Activated CD4-positive, alpha-beta memory T cell treated with anti-CD3 and anti-CD28 coated beads for 36 hours (primary cell): ENCODE data around the gene LIFR. TPM values are rescaled to one million over a fixed set of nuclear protein-coding genes. Genes with fewer than 3 reads are reported as not detected.

ENCODE experiments used
- CTCF ChIA-PET: fragments of 350-600 bp; sonication (Branson Sonifier 250); formaldehyde crosslinking; loops from one replicate; lab custom pipeline; 2021; ENCODE audit warnings: antibody characterized with exemption, inconsistent platforms; lab: Charles Lee
- POLR2A ChIA-PET: fragments of 350-600 bp; sonication (Branson Sonifier 250); formaldehyde crosslinking; loops from one replicate; lab custom pipeline; 2021; ENCODE audit warnings: antibody characterized with exemption; lab: Charles Lee
- DNase-seq: peaks from one replicate; pipeline ENCODE4 v3.0.0-alpha.2; 2020
- H3K27ac Mint-ChIP-seq: one replicate; pipeline ENCODE4 v1.8.0; 2021; ENCODE audit warnings: mixed read lengths
- H3K27me3 Mint-ChIP-seq: one replicate; pipeline ENCODE4 v1.8.0; 2021; ENCODE audit warnings: mixed read lengths
- H3K36me3 Mint-ChIP-seq: one replicate; pipeline ENCODE4 v1.8.0; 2021; ENCODE audit warnings: mixed read lengths
- H3K4me1 Mint-ChIP-seq: one replicate; pipeline ENCODE4 v1.8.0; 2021; ENCODE audit warnings: low read depth, mixed read lengths
- H3K4me3 Mint-ChIP-seq: one replicate; pipeline ENCODE4 v1.8.0; 2021; ENCODE audit warnings: mild to moderate bottlenecking, mixed read lengths
- H3K9me3 Mint-ChIP-seq: one replicate; pipeline ENCODE4 v1.8.0; 2021; ENCODE audit warnings: mixed read lengths
- intact Hi-C: fragments of 100-400 bp; cut with micrococcal nuclease; formaldehyde crosslinking; loops from one replicate; pipeline ENCODE4 v1.15.1; 2023
- total RNA-seq, 2 experiments: library from RNA; stranded (reverse); gene quantifications; one replicate each; pipeline ENCODE4 v1.2.3, GENCODE V29; 2021

LIFR gene
- total RNA-seq, 2 experiments from 2014 or later = 0.05 to 0.14 TPM

DNA sequence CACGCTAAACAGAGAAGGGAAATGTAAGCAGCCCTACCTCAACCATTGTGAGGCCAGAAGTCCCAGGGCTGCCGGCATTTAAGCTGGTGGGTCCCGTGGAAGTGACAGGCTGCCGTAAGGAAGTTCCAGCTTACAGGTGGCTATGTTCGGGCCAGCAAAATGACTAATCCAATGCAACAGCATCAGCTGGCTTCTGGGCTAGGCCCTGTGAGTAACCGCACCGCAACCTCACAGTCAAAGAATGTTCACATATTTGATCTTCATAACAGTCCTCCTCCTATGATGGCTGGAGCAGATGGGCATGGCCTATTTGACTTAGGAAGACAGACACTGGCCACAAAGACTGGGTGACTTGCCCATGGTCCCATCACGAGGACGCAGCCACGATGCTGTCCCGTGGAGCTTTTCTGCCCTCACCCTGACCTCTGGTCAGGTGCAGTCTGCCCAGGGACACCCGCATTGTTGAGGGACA is 88.2 kb downstream of the LIFR start:
- ChIA-PET CTCF (interaction anchor here (3.3 kb wide), 1 partner anchor 26 kb away, joined by 14 read pairs; no protein-coding TSS in a partner anchor), POLR2A (no interaction called here)
- Mint-ChIP-seq H3K36me3 (no peaks in the 10 kb centered on the region), H3K27ac (no peak overlapping the region), H3K27me3 (peaks cover 25% of the 10 kb centered on the region), H3K4me3 (no peak overlapping the region), H3K9me3 (no peaks in the 10 kb centered on the region), H3K4me1 (no peaks in the 10 kb centered on the region)
- intact Hi-C loops = no loop called here
- no peak for DNase-seq

DNA sequence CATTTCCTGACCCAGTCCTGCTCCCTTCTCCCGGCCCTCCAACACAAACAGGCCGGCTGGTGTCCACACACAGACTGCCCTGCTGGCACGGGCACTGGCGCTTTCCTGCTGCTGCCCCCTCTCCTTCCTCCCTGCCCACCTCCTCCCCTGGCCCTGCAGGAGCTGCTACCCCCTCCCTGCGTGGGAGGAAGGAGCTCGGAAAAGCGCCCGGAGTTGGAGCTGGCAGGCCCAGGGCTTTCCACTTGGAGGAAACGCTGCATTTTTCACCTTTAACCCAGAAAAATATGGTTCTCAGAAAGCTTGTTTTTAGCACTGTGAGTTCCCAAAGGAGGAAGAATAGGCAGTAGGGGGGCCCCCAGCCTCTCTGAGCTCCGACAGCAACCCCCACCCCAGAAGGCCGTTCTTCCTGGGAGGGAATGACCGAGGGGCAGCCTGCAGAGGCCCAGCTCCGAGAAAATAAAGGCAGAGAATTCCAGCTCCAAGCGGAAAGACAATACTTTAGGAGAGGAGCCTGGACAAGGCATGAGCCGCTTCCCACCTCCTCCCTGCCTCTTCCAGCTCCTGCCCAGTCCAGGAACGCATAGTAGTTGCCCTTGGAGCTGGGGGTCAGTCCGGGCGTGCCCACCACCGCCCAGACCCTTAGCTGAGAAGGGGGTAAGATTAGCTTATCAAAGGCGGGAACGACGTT is 88.9 kb downstream of the LIFR start:
- intact Hi-C loops = no loop called here
- CTCF ChIA-PET = interaction anchor here (3.3 kb wide), 1 partner anchor 25 kb away, joined by 14 read pairs; no protein-coding TSS in a partner anchor
- POLR2A ChIA-PET = no interaction called here
- Mint-ChIP-seq H3K36me3 (no peaks in the 10 kb centered on the region), H3K27me3 (peaks cover 23% of the 10 kb centered on the region), H3K9me3 (no peaks in the 10 kb centered on the region), H3K4me3 (no peak overlapping the region), H3K4me1 (no peaks in the 10 kb centered on the region), H3K27ac (no peak overlapping the region)
- DNase-seq = no peak

DNA sequence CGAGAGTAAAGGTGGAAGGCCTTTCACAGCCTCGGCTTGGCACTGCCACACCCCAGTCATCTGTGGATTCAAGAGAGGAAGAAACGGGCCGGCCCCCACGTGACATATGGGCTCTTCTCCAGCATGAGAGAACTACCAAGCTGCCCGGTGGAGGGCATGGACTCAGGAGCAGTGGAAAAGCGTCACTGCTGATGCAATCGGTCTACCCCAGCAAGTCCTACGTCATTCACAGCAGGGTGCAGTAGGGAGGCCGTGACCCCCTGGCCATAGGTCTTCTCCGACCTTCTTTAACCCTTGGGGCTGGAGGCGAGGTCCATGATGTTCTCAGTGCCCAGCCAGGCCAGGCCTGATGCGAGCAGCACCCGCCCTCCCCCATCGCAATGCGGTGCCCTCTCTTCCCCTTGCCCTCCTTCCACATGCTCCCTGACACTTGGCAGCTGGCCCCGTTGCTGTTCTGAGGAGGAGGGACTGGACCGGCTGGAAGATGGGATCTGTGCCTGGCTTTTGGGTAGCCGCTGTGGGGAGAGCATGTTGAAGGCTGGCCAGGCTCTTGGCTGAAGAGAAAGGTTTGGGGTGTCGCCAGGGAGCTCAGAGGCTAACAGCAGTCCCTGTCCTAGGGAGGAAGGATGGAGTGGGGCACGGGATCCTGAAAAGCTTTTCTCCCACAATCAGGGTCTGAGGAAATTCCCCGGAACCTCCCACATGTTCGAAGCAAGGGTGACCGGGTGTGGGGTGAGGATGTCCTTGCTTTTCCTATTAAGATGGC is 89.8 kb downstream of the LIFR start:
- Mint-ChIP-seq H3K4me1 (no peaks in the 10 kb centered on the region), H3K4me3 (no peak overlapping the region), H3K27ac (no peak overlapping the region), H3K9me3 (no peaks in the 10 kb centered on the region), H3K36me3 (no peaks in the 10 kb centered on the region), H3K27me3 (peaks cover 21% of the 10 kb centered on the region)
- ChIA-PET CTCF (interaction anchor here (1.2 to 3.3 kb wide), 2 partner anchors 24 to 25 kb away, joined by 5 to 14 read pairs; no protein-coding TSS in a partner anchor), POLR2A (no interaction called here)
- no peak for DNase-seq
- intact Hi-C loops = no loop called here

DNA sequence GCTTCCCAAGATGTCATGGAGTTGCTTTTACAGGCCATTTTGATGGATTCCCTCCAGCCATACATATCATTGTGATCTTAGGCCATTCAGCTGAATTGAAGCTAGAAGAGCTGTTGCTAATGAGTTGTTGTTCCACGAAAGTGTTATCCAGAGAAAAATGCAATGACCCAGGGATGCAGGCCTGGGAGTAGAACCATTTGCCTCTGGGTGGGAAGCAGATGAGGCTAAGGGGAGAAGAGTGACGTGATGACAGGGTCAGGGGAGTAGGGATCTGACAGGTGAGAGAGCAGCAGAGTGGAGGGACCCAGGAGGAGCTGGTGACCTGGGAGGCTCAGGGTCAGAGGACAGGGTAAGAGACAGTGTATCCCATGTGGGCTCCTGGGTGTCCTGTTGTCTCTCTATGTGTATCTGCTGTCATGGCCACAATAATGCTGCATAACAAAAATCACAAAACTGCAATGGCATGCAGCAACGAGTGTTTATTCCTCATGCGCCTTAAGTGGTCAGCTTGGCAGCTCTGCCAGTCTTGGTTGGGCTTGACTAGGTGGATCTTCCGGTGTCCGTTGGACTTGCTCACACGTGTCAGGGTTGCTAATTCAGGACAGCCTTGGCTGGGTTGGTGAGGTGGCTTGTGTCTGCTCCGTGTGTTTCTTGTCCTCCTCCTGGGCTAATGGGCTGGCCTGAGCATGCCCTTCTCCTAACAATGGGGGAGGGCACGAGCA is 90.6 kb downstream of the LIFR start:
- Mint-ChIP-seq H3K4me1 (no peaks in the 10 kb centered on the region), H3K27me3 (peaks cover 23% of the 10 kb centered on the region), H3K9me3 (no peaks in the 10 kb centered on the region), H3K36me3 (no peaks in the 10 kb centered on the region), H3K27ac (no peak overlapping the region), H3K4me3 (no peak overlapping the region)
- CTCF ChIA-PET = interaction anchor here (1.2 kb wide), 1 partner anchor 24 kb away, joined by 5 read pairs; no protein-coding TSS in a partner anchor
- intact Hi-C loops = no loop called here
- no peak for DNase-seq
- POLR2A ChIA-PET = no interaction called here

DNA sequence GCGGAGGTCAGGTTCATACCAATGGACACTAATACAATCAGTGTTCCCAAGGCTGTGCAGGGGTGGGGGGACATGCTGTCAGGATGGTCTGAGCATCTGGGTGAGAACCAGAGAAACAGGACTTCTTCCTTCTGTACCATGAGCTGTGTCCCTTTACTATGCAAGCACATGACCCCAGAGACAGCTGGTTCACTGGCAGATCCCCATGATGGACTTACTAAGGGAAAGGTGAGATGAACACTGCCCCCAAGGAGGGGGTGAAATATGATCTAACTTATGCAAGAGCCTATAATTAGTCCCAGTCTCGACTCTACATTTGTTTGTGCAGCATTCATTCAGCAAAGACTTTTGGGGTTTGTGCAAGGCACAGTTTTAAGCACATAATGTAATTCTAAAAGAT is 91.4 kb downstream of the LIFR start:
- H3K27me3 Mint-ChIP-seq = peaks cover 21% of the 10 kb centered on the region
- H3K36me3 Mint-ChIP-seq = no peaks in the 10 kb centered on the region
- no peak for DNase-seq

DNA sequence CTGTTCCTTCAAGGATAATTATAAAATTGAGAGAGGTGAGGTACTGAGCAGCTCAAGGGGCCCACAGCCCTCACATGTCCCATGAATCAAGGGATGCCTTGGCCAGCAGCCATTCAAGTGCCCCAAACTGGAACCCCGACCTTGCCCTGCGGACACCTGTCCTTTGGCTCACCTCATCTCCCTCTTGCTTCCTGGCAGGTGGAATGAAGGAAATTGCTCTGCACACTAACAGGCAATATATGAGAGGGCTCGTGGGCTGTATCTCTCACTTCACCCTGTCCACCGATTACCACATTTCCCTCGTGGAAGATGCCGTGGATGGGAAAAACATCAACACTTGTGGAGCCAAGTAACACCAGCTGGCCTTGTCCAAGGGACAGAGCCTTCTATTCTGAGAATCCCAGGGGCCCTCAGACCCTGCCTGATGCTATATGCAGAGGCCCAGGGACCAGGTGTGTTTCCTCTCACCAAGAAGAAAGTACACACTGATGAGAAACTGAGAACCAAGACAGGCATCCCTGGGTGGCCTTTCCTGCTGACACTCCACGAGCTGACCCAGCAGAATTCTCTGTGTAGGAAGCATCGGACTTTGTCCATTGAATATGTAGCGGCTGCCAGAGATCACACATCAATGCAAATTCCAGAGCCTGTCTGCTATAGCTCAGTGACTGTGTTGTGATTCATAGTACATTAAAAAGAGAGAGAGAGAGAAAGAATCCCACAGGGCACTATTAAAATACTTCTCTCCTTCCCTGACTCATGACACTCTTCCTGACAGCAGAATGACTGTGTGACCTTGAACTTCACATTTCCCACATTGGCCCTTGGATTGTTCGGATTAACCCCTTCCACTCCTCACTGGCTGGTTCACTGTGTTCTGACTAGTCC is 92.6 kb downstream of the LIFR start:
- Mint-ChIP-seq H3K36me3 (no peaks in the 10 kb centered on the region), H3K27ac (no peak overlapping the region), H3K4me1 (no peaks in the 10 kb centered on the region), H3K9me3 (no peaks in the 10 kb centered on the region), H3K27me3 (peaks cover 25% of the 10 kb centered on the region), H3K4me3 (no peak overlapping the region)
- DNase-seq = no peak
- intact Hi-C loops = no loop called here
- ChIA-PET CTCF (interaction anchor here (2.5 kb wide), 1 partner anchor 22 kb away, joined by 8 read pairs; no protein-coding TSS in a partner anchor), POLR2A (no interaction called here)

More for the DNA sequence above, 91.4 kb downstream of the LIFR start:
- POLR2A ChIA-PET = no interaction called here
- intact Hi-C loops = no loop called here
- Mint-ChIP-seq H3K27ac (no peak overlapping the region), H3K4me1 (no peaks in the 10 kb centered on the region), H3K4me3 (no peak overlapping the region), H3K9me3 (no peaks in the 10 kb centered on the region)
- CTCF ChIA-PET = interaction anchor here (2.5 kb wide), 1 partner anchor 23 kb away, joined by 8 read pairs; no protein-coding TSS in a partner anchor

DNA sequence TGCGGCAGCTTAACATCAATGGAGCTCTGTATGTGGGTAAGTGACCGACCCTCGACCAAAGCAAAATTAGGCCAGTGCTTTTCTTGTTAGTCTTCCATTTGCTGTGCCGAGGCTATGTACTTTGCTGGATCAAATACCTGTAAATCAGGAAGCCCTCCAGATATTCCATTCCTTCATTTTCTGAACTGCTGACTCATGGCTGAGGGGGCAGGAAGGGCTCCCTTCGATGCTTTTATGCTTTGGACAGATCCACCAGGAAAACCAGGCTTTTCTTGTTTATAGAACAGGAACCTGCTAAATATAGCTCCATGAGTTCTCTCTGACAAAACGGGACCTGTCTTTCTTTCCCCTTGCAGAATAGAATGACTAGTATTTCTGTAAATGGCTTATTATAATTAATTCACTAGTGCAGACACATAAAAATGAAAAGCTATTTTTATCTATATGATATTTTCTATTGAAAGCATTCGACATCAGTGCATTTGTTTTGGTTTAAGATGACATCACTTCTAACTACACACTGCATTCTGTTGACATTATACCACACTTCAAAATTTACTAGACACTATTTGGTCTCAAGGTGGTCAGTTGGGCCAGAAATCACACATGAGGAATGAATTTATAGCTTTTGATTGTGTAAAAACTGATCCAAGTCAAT is 93.3 kb downstream of the LIFR start:
- ChIA-PET CTCF (interaction anchor here (2.5 kb wide), 1 partner anchor 21 kb away, joined by 8 read pairs; no protein-coding TSS in a partner anchor), POLR2A (no interaction called here)
- Mint-ChIP-seq H3K4me1 (no peaks in the 10 kb centered on the region), H3K9me3 (no peaks in the 10 kb centered on the region), H3K27me3 (peaks cover 24% of the 10 kb centered on the region), H3K27ac (no peak overlapping the region), H3K4me3 (no peak overlapping the region), H3K36me3 (no peaks in the 10 kb centered on the region)
- DNase-seq = no peak
- intact Hi-C loops = no loop called here

DNA sequence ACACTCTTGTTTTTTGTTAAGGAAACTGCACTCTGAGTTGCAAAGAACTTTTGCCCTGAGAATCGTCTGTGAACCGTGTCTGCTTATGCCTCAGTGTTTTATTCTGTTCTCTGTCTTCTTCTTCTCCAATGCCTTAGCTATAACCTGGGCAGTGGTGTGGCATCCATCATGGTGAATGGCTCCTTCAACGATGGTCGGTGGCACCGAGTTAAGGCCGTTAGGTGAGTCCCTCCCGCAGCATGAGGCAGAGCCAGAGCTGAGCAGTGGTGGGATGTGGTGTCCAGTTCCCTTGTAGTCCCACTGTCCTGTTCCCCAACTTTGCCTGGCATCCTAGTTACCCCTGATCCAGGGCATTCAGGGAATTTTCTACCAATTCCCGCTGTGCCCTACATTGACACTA is 98.3 kb downstream of the LIFR start:
- CTCF ChIA-PET = no interaction called here
- no peaks in the 10 kb centered on the region for H3K9me3 Mint-ChIP-seq
- peaks cover 49% of the 10 kb centered on the region for H3K27me3 Mint-ChIP-seq

DNA sequence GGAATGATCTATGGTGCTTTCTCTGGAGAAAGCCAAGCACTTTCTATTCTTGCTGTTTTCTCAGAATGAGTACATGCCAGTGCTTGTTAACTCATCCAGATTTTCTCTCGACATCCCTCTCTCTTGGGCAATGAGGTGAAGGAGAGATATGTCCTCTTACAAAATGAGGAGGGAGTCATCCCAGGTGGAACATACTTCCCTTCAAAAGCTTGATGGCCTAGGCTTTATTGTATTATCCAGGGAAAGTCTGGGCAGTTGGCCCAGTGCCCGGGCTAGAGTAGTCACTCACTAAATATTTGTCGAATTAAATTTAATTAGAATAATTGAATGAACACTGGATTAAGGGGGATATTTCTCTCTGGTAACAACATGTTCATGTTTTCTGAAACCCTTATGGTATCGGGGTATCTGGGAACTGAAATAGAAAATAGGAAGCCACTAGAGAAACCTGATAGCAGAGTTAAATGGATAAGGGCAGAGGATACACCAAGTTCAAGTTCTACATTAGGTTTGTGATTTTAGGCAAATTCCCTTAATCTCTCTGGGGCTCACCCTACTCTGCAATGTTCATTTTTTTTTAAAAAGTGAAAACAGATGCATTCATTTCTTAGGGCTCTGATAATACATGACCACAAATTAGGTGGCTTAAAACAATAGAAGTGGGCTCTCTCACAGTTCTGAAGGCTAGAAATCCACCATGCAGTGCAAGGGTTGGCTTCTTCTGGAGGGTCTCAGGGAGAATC is 99.6 kb downstream of the LIFR start:
- peaks cover 23% of the 10 kb centered on the region for H3K4me1 Mint-ChIP-seq
- intact Hi-C loops = no loop called here
- no peaks in the 10 kb centered on the region for H3K9me3 Mint-ChIP-seq
- H3K27ac Mint-ChIP-seq = no peak overlapping the region
- peaks cover 50% of the 10 kb centered on the region for H3K27me3 Mint-ChIP-seq
- ChIA-PET POLR2A (no interaction called here), CTCF (interaction anchor here (0.9 kb wide), 1 partner anchor 15 kb away, joined by 5 read pairs; no protein-coding TSS in a partner anchor)
- H3K4me3 Mint-ChIP-seq = no peak overlapping the region
- DNase-seq = no peak
- H3K36me3 Mint-ChIP-seq = no peaks in the 10 kb centered on the region

More for the DNA sequence above, 98.3 kb downstream of the LIFR start:
- H3K4me1 Mint-ChIP-seq = peaks cover 13% of the 10 kb centered on the region
- DNase-seq = no peak
- POLR2A ChIA-PET = no interaction called here
- H3K27ac Mint-ChIP-seq = no peak overlapping the region
- H3K4me3 Mint-ChIP-seq = no peak overlapping the region
- no peaks in the 10 kb centered on the region for H3K36me3 Mint-ChIP-seq
- intact Hi-C loops = no loop called here

DNA sequence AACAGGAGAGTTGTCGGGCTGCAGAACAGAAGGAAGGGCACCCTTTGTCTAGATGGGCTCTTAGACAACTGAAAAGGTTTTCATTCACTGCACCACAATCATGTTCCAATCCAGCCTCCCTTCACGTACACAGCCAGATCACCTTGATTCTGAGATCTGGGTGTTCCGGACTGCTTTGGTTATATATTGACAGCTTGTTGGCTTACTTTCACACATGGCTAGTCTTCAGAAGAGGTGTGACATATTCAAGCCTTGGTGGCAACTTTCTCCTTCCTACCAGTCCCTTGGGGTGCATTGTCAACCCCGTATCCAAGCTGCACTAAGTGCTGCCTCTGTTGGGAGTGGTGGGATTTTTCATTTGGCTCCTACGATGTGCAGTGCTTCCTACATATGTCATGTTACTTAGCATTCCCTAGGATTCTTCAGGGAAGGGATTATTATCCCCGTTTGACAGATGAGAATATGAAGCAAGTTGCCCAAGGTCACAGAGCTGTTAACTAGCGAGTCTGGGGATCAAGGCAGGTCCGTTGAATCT is 100.6 kb downstream of the LIFR start:
- no peak for DNase-seq
- peaks cover 53% of the 10 kb centered on the region for H3K27me3 Mint-ChIP-seq

More for the DNA sequence above, 100.6 kb downstream of the LIFR start:
- Mint-ChIP-seq H3K36me3 (no peaks in the 10 kb centered on the region), H3K4me3 (no peak overlapping the region), H3K27ac (no peak overlapping the region), H3K9me3 (no peaks in the 10 kb centered on the region), H3K4me1 (peaks cover 23% of the 10 kb centered on the region)
- ChIA-PET CTCF (interaction anchor here (0.9 to 1.1 kb wide), 3 partner anchors 14 to 73 kb away, joined by 3 to 5 read pairs (median 3); no protein-coding TSS in a partner anchor), POLR2A (no interaction called here)
- intact Hi-C loops = no loop called here
